Neural cell (in vitro differentiated cells): Measurements from ENCODE around the gene SLC13A3. TPM values are rescaled to one million over a fixed set of nuclear protein-coding genes. Genes with fewer than 3 reads are reported as not detected.

Experiments
- H2AFZ ChIP-seq: fragments of 200-600, 300-800 bp; sonication (generic), shearing (Covaris generic); 2 replicates; pipeline ENCODE4 v1.6.0; 2014; ENCODE audit warnings: low read depth, mild to moderate bottlenecking, antibody characterized with exemption, low read length, moderate library complexity
- H3F3A ChIP-seq: fragments of 200-600 bp; shearing (Covaris generic); 2 replicates; pipeline ENCODE4 v1.6.1; 2016; ENCODE audit warnings: mild to moderate bottlenecking, moderate library complexity, mixed read lengths, antibody characterized with exemption, low read length; ENCODE audit not compliant: insufficient read depth, poor library complexity, severe bottlenecking
- H3K27ac ChIP-seq: fragments of 200-600, 300-800 bp; sonication (generic), shearing (Covaris generic); 2 replicates; pipeline ENCODE4 v1.5.1; 2014; ENCODE audit warnings: mild to moderate bottlenecking, low read length, moderate library complexity
- H3K27me3 ChIP-seq: fragments of 300-800, 200-600 bp; sonication (generic), shearing (Covaris generic); 2 replicates; pipeline ENCODE4 v1.6.0; 2014; ENCODE audit warnings: mild to moderate bottlenecking, low read depth, low read length, moderate library complexity; ENCODE audit not compliant: insufficient read depth
- H3K36me3 ChIP-seq: fragments of 300-800, 200-600 bp; sonication (generic), shearing (Covaris generic); 2 replicates; pipeline ENCODE4 v1.5.1; 2014; ENCODE audit warnings: mild to moderate bottlenecking, antibody characterized with exemption, low read length, moderate library complexity; ENCODE audit not compliant: insufficient read depth
- H3K4me2 ChIP-seq: fragments of 300-800, 200-600 bp; sonication (generic), shearing (Covaris generic); 2 replicates; pipeline ENCODE4 v1.6.0; 2014; ENCODE audit warnings: mild to moderate bottlenecking, low read length
- H3K4me3 ChIP-seq: fragments of 300-800, 200-600 bp; sonication (generic), shearing (Covaris generic); 2 replicates; pipeline ENCODE4 v1.5.1; 2014; ENCODE audit warnings: mild to moderate bottlenecking, low read length, moderate library complexity
- H3K79me2 ChIP-seq: fragments of 200-600 bp; shearing (Covaris generic); replicated peaks from 2 replicates; pipeline ENCODE4 v1.6.0; 2014; ENCODE audit warnings: mild to moderate bottlenecking, low read length, moderate library complexity; ENCODE audit not compliant: insufficient read depth
- H3K9ac ChIP-seq: fragments of 300-800, 200-600 bp; sonication (generic), shearing (Covaris generic); 2 replicates; pipeline ENCODE4 v1.6.1; 2016; ENCODE audit warnings: mild to moderate bottlenecking, low read length, mixed read lengths
- H3K9me2 ChIP-seq: fragments of 200-600 bp; shearing (Covaris generic); 2 replicates; pipeline ENCODE4 v1.6.1; 2016; ENCODE audit warnings: mild to moderate bottlenecking, low read length, mixed read lengths; ENCODE audit not compliant: insufficient read depth
- H3K9me3 ChIP-seq: fragments of 200-600, 300-800 bp; sonication (generic), shearing (Covaris generic); 2 replicates; pipeline ENCODE4 v1.6.1; 2016; ENCODE audit warnings: mild to moderate bottlenecking, mixed run types, low read length, moderate library complexity, mixed read lengths
- H4K20me1 ChIP-seq: fragments of 200-600 bp; shearing (Covaris generic); 2 replicates; pipeline ENCODE4 v1.6.1; 2016; ENCODE audit warnings: mild to moderate bottlenecking, mixed run types; ENCODE audit not compliant: insufficient read depth
- EP300 ChIP-seq: fragments of 450-650 bp; conservative IDR thresholded peaks from 2 replicates; pipeline ENCODE4 v1.6.1; 2014; ENCODE audit warnings: antibody characterized with exemption, mild to moderate bottlenecking, moderate library complexity; ENCODE audit not compliant: poor library complexity, severe bottlenecking
- EZH2 ChIP-seq: fragments of 200-600, 300-800 bp; shearing (Covaris generic), sonication (generic); IDR thresholded peaks from 2 replicates; pipeline ENCODE4 v1.6.1; 2014; ENCODE audit warnings: antibody characterized with exemption, low read length, borderline replicate concordance, mild to moderate bottlenecking; ENCODE audit not compliant: insufficient read depth, poor library complexity, severe bottlenecking
- MXI1 ChIP-seq: fragments of 450-650 bp; conservative IDR thresholded peaks from 2 replicates; pipeline ENCODE4 v1.6.1; 2014; ENCODE audit warnings: antibody characterized with exemption, mild to moderate bottlenecking; ENCODE audit not compliant: poor library complexity, severe bottlenecking
- POLR2AphosphoS5 ChIP-seq: IDR thresholded peaks from 2 replicates; pipeline ENCODE4 v1.6.1; 2012
- RAD21 ChIP-seq: fragments of 450-650 bp; conservative IDR thresholded peaks from 2 replicates; pipeline ENCODE4 v1.6.1; 2014; ENCODE audit warnings: antibody characterized with exemption, mild to moderate bottlenecking, moderate library complexity
- REST ChIP-seq: IDR thresholded peaks from 2 replicates; pipeline ENCODE4 v1.6.1; 2012; ENCODE audit warnings: borderline replicate concordance
- SMC3 ChIP-seq: fragments of 450-650 bp; conservative IDR thresholded peaks from 2 replicates; pipeline ENCODE4 v1.6.1; 2014; ENCODE audit warnings: antibody characterized with exemption, mild to moderate bottlenecking, moderate library complexity; ENCODE audit not compliant: poor library complexity
- polyA plus RNA-seq: library from polyadenylated mRNA; depleted of rRNA; stranded (reverse); fragments of >200 nt; gene quantifications from 2 replicates; pipeline ENCODE4 v1.2.3, GENCODE V29; 2014

The SLC13A3 gene
- polyA plus RNA-seq, 1 donor from 2014 or later = 5.5 TPM

DNA sequence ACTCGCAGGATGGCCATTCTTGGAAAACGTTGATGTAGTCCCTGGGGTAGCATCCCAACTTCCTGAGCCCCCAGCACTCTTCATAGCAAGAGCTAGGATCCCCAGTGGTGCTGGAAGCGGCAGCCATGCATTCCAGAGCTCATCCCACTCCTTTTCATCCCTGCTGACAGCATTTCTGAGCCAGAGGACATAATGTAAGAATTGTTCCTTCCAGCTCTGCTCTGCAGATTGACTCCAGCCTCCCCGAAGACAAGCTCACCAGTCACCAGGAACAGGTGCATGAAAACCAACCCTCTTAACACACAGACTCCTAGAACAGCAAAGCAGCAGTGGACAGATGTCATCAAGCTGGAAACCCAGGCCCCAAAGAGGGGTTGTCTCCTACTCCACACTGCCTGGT, 3.8 kb downstream of the SLC13A3 start:
- Histone ChIP-seq H3F3A (no peaks in the 10 kb centered on the region), H3K27ac (no peak overlapping the region), H3K9ac (no peak overlapping the region), H3K9me3 (no peaks in the 10 kb centered on the region), H3K36me3 (no peaks in the 10 kb centered on the region), H3K4me2 (no peak overlapping the region), H3K79me2 (no peaks in the 10 kb centered on the region), H4K20me1 (no peaks in the 10 kb centered on the region), H3K27me3 (no peaks in the 10 kb centered on the region), H3K9me2 (no peaks in the 10 kb centered on the region), H2AFZ (no peak overlapping the region), H3K4me3 (no peak overlapping the region)
- no peak for TF ChIP-seq EZH2
- TF ChIP-seq POLR2AphosphoS5 = no peak
- TF ChIP-seq EP300 = no peak

GRCh38 chr20:46646659-46647380, 4.4 kb downstream of the SLC13A3 start:
- H4K20me1 ChIP-seq = no peaks in the 10 kb centered on the region

More at GRCh38 chr20:46646659-46647380, 4.4 kb downstream of the SLC13A3 start:
- H3K4me2 ChIP-seq = no peak overlapping the region
- H3K4me3 ChIP-seq = no peak overlapping the region
- no peaks in the 10 kb centered on the region for H3K79me2 ChIP-seq
- no peaks in the 10 kb centered on the region for H3K27me3 ChIP-seq
- H3K27ac ChIP-seq = no peak overlapping the region
- H3K9me2 ChIP-seq = no peaks in the 10 kb centered on the region
- no peak overlapping the region for H3K9ac ChIP-seq
- H2AFZ ChIP-seq = no peak overlapping the region
- H3K9me3 ChIP-seq = no peaks in the 10 kb centered on the region
- TF ChIP-seq MXI1 = no peak
- no peak for TF ChIP-seq POLR2AphosphoS5
- TF ChIP-seq RAD21 = no peak
- TF ChIP-seq SMC3 = no peak
- no peak for TF ChIP-seq EZH2
- TF ChIP-seq EP300 = no peak
- TF ChIP-seq REST = no peak
- H3F3A ChIP-seq = no peaks in the 10 kb centered on the region
- H3K36me3 ChIP-seq = no peaks in the 10 kb centered on the region
